Body of pancreas (tissue), 4 donors: ENCODE results near the gene G6PC3. TPM values are rescaled to one million over a fixed set of nuclear protein-coding genes. Genes with fewer than 3 reads are reported as not detected.
A peak's percentile ranks its signal among the peaks of the same experiment; 100 is the strongest.
"Not testable (repeated sequence)": the region's sequence is repeated elsewhere in the genome, so short reads cannot be mapped to it uniquely, and the experiment has no call there.

Experiments used
- ATAC-seq: fragments of 150-250 bp; one replicate; pipeline ENCODE4 v1.9.1; 2016
- DNase-seq, 4 donors: peaks; one replicate each; pipeline ENCODE4 v3.0.0-alpha.2; 2019
- H3K27ac ChIP-seq, 4 donors: fragments of 200-600 bp; sonication (generic); 1 replicate in 3 of 4; 2 replicates in 1 of 4; pipeline versions ENCODE4 v1.5.1 to v1.6.1; 2016 to 2019; ENCODE audit warnings: mild to moderate bottlenecking in 1 of 4, mixed read lengths in 1 of 4, moderate library complexity in 1 of 4
- H3K27me3 ChIP-seq, 2 donors: fragments of 200-600 bp; sonication (generic); one replicate each; pipeline ENCODE4 v1.6.0; 2016; ENCODE audit warnings: mild to moderate bottlenecking in 1 of 2
- H3K36me3 ChIP-seq, 2 donors: fragments of 200-600 bp; sonication (generic); replicated peaks in 1 of 2; 2 replicates each; pipeline ENCODE4 v1.5.1; 2016; ENCODE audit warnings: low read depth in 2 of 2; ENCODE audit not compliant: insufficient read depth in 1 of 2
- H3K4me1 ChIP-seq: fragments of 200-600 bp; sonication (generic); one replicate; pipeline ENCODE4 v1.6.0; 2016
- H3K4me3 ChIP-seq, 2 donors: fragments of 200-600 bp; sonication (generic); 1 replicate in 1 of 2; 2 replicates in 1 of 2; pipeline ENCODE4 v1.5.1; 2016 to 2019
- H3K9me3 ChIP-seq, 3 donors: fragments of 200-600 bp; sonication (generic); 1 replicate in 2 of 3; 2 replicates in 1 of 3; pipeline ENCODE4 v1.5.1; 2016
- POLR2A ChIP-seq, 3 donors: fragments of 450-650 bp; IDR thresholded peaks; one replicate each; pipeline ENCODE4 v1.6.1; 2016; ENCODE audit warnings: antibody characterized with exemption in 3 of 3, mild to moderate bottlenecking in 2 of 3
- WGBS, 2 donors: methylation state at CpG; one replicate each; pipeline ENCODE4 v1.1.5; 2017; 5-methylcytosine and 5-hydroxymethylcytosine counted together
- intact Hi-C: fragments of 100-400 bp; cut with DNase I; formaldehyde crosslinking; loops from one replicate; pipeline ENCODE4 v1.15.1; 2023
- total RNA-seq, 2 donors: library from RNA; depleted of rRNA; stranded (reverse); fragments of >200 nt; gene quantifications; one replicate each; pipeline ENCODE4 v1.1.0, GENCODE V29; 2016
- TF ChIP-seq, protein P1 (sequence below), 7 experiments: fragments of 450-650 bp in 4 of 7; fragments of 200-600 bp in 3 of 7; sonication (generic) in 3 of 7; IDR thresholded peaks; one replicate each; pipeline ENCODE4 v1.5.1; 2016 to 2019; ENCODE audit warnings: antibody characterized with exemption in 7 of 7

The G6PC3 gene
- total RNA-seq, 2 donors from 2014 or later = 11.9 to 12.9 TPM

DNA sequence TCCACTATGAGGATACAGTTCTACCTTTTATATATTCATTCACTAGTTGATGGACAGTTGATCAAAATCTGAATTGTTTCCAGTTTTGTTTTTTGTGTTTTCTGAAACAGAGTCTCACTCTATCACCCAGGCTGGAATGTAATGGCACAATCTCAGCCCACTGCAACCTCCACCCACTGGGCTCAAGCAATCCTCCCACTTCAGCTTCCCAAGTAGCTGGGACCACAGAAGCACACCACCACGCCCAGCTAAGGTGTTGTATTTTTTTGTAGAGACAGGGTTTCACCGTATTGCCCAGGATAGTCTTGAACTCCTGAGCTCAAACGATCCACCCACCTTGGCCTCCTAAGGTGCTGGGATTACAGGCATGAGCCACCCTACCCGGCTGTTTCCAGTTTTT is 25.0 kb upstream of the G6PC3 start:
- H3K9me3 ChIP-seq = no peaks in the 10 kb centered on the region
- no peak for DNase-seq
- intact Hi-C loops = no loop called here
- H3K4me1 ChIP-seq = peaks cover 15% of the 10 kb centered on the region
- H3K4me3 ChIP-seq = no peak overlapping the region
- H3K27ac ChIP-seq = no peak overlapping the region
- peaks cover 0 to 4% of the 10 kb centered on the region in 2 donors for H3K36me3 ChIP-seq
- 95 to 98% methylated on average over 4 of the region's 4 CpGs for WGBS, 2 donors
- no peaks in the 10 kb centered on the region for H3K27me3 ChIP-seq
- no peak for TF ChIP-seq POLR2A (IDR thresholded peaks at IDR 0.05)
- TF ChIP-seq, protein P1, sequence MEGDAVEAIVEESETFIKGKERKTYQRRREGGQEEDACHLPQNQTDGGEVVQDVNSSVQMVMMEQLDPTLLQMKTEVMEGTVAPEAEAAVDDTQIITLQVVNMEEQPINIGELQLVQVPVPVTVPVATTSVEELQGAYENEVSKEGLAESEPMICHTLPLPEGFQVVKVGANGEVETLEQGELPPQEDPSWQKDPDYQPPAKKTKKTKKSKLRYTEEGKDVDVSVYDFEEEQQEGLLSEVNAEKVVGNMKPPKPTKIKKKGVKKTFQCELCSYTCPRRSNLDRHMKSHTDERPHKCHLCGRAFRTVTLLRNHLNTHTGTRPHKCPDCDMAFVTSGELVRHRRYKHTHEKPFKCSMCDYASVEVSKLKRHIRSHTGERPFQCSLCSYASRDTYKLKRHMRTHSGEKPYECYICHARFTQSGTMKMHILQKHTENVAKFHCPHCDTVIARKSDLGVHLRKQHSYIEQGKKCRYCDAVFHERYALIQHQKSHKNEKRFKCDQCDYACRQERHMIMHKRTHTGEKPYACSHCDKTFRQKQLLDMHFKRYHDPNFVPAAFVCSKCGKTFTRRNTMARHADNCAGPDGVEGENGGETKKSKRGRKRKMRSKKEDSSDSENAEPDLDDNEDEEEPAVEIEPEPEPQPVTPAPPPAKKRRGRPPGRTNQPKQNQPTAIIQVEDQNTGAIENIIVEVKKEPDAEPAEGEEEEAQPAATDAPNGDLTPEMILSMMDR (IDR thresholded peaks at IDR 0.05) = no peak
- no peak for ATAC-seq

DNA sequence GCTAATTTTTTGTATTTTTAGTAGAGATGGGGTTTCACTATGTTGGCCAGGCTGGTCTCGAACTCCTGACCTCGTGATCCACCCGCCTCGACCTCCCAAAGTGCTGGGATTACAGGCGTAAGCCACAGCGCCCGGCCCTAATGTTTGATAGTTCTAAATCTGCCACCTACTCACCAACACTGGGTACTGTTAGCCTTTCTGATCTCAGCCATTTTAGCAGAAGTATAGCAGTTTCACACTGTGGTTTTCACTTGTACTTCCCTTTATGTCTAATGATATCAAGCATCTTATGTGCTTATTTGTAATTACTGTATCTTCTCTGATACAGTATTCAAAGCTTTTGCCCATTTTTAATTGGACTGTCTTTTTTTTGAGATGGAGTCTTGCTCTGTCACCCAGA is 23.6 kb upstream of the G6PC3 start:
- ATAC-seq, H3K9me3 ChIP-seq, intact Hi-C loops, H3K36me3 ChIP-seq, H3K4me1 ChIP-seq, DNase-seq, H3K4me3 ChIP-seq, H3K27ac ChIP-seq, H3K27me3 ChIP-seq: not testable (repeated sequence)
- WGBS, 2 donors = 97 to 99% methylated on average over 7 of the region's 7 CpGs

DNA sequence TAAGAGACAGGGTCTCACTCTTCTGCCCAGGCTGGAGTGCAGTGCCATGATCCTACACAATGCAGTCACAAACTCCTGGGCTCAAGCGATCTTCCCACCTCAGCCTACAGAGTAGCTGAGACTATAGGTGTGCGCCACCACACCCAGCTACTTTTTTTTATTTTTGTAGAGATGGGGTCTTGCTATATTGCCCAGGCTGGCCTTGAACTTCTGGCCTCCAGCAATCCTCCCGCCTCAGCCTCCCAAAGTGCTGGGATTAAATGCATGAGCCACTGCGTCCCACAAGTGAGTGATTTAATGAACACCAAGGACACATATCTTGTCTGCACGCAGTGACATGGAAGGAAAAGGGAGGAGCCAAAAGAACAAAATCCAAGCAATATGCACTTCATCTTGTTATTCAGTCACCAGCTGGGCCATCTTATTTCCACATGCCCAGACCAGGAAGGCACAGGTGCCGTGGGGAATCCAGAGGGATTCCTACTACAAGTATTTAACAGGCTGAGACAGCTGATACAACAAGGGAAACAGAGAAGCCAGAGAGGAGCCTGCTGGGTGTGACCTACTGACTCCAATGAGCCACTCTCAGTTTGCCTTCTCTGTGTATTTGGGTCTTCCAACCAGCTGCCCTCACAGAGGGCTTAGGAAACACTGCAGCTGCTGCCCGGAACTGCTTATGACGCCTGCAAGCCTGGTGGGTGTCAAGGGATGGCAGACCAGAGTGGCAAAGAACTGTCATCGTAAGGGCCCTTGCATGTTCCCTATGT is 21.1 kb upstream of the G6PC3 start:
- no peak for TF ChIP-seq POLR2A (IDR thresholded peaks at IDR 0.05)
- TF ChIP-seq, protein P1 (IDR thresholded peaks at IDR 0.05) = no peak
- no peak for DNase-seq
- Histone ChIP-seq H3K9me3 (no peaks in the 10 kb centered on the region), H3K36me3 (peaks cover 0 to 9% of the 10 kb centered on the region in 2 donors), H3K27me3 (no peaks in the 10 kb centered on the region), H3K4me3 (no peak overlapping the region), H3K4me1 (peaks cover 17% of the 10 kb centered on the region), H3K27ac (no peak overlapping the region)
- no peak for ATAC-seq
- intact Hi-C loops = no loop called here
- WGBS, 2 donors = 94 to 95% methylated on average over 9 of the region's 9 CpGs

DNA sequence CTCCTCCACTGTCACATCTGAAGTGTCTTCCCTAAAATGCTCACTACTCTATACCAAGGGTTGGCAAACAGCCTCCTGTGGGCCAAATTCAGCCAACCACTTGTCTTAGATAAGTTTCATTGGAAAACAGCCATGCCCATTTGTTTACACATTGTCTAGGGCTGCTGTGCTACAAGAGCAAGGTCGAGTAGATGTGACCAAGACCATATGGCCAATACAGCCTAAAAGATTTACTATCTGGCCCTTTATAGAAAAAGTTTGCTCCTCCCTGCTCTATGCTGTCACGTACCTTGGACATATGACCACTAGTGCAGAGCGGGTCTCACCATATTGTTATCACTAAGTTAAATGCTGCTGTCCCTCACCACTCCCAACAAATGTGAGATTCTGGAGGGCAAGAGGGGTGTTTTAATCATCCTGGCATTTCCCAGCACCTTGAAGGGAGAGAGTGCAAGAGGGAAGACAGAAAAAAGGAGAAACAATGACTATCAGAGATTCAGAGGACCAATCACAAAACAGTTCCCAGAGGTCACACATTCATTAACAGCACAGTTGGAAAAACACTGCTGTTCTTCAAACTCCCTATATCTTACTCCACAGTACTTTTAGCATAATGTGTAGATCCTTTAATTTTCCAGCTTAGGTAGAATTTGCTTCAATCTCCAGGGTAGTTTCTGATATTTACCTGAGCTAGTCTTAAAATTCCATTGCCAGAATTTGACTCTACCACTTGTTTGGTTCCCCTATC is 17.2 kb upstream of the G6PC3 start:
- WGBS, 2 donors = 26 to 33% methylated on average over 3 of the region's 3 CpGs
- Histone ChIP-seq H3K27ac (peak overlapping the region; percentile 8 to 67 (median 37)), H3K36me3 (peaks cover 0 to 9% of the 10 kb centered on the region in 2 donors), H3K9me3 (no peaks in the 10 kb centered on the region), H3K27me3 (no peaks in the 10 kb centered on the region), H3K4me3 (no peak overlapping the region), H3K4me1 (peaks cover 26% of the 10 kb centered on the region)
- intact Hi-C loops = no loop called here
- peak; percentile 45 to 76 (median 64) for DNase-seq
- peak; percentile 80 for ATAC-seq
- TF ChIP-seq, protein P1 (IDR thresholded peaks at IDR 0.05) = peak in 2 of 7 experiments; percentile 9 to 14
- TF ChIP-seq POLR2A (IDR thresholded peaks at IDR 0.05) = no peak

DNA sequence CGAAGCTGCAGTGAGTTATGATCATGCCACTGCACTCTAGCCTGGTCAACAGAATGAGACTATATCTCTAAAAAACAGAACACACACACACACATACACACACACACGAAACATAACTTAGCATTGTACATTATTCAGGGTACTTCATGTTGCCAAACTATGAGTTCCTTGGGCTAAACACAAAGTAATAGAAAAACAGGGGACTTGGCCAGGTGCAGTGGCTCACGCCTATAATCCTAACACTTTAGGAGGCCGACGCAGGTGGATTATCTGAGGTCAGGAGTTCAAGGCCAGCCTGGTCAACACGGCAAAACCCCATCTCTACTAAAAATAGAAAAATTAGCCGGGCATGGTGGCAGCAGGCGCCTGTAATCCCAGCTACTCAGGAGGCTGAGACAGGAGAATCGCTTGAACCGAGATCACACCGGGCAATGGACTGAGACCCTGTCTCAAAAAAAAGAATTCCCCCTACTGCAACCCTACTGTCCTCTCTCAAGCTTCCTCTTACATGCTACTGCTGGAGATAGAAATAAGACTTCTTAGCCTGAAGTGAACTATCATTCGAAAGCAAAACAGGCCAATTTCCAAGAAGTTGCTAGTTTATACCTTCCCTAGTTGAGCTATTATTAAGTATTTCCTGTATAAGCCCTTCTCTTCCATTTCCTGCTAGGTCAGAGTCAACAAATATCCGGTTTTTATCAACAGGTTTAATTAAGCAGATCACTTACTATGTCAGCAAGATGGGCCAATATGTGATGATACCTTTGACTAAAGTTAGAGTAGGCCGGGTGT is 11.2 kb upstream of the G6PC3 start:
- Histone ChIP-seq H3K36me3 (peaks cover 0 to 3% of the 10 kb centered on the region in 2 donors), H3K27ac (peak overlapping the region in 2 of 4 donors; percentile 14 to 34)
- WGBS, 2 donors = 42 to 47% methylated on average over 14 of the region's 14 CpGs

More for the DNA sequence above, 11.2 kb upstream of the G6PC3 start:
- no peak overlapping the region for H3K4me3 ChIP-seq
- ATAC-seq = peak; percentile 30
- no peaks in the 10 kb centered on the region for H3K27me3 ChIP-seq
- H3K4me1 ChIP-seq = peaks cover 27% of the 10 kb centered on the region
- DNase-seq = no peak
- no peaks in the 10 kb centered on the region for H3K9me3 ChIP-seq
- intact Hi-C loops = no loop called here
- no peak for TF ChIP-seq POLR2A (IDR thresholded peaks at IDR 0.05)
- TF ChIP-seq, protein P1 (IDR thresholded peaks at IDR 0.05) = no peak
